Epithelial cell of proximal tubule (primary cell): Measurements from ENCODE around the gene RNF157. TPM values are rescaled to one million over a fixed set of nuclear protein-coding genes. Genes with fewer than 3 reads are reported as not detected.
A peak's percentile ranks its signal among the peaks of the same experiment; 100 is the strongest.

Experiments used
- DNase-seq: peaks from one replicate; pipeline ENCODE4 v3.0.0-alpha.2; 2011; ENCODE audit warnings: low read depth
- H3K4me3 ChIP-seq: 2 replicates; pipeline ENCODE4 v1.5.1; 2011; ENCODE audit warnings: low read depth, mild to moderate bottlenecking, low read length
- CTCF ChIP-seq: conservative IDR thresholded peaks from 2 replicates; pipeline ENCODE4 v1.5.1; 2012; ENCODE audit warnings: low read depth, mild to moderate bottlenecking, low read length
- total RNA-seq: library from RNA; depleted of rRNA; stranded (reverse); fragments of >200 nt; gene quantifications from 2 replicates; pipeline ENCODE4 v1.2.3, GENCODE V29; 2015

RNF157 gene
- total RNA-seq, 1 donor from 2014 or later: 10.0 TPM

DNA sequence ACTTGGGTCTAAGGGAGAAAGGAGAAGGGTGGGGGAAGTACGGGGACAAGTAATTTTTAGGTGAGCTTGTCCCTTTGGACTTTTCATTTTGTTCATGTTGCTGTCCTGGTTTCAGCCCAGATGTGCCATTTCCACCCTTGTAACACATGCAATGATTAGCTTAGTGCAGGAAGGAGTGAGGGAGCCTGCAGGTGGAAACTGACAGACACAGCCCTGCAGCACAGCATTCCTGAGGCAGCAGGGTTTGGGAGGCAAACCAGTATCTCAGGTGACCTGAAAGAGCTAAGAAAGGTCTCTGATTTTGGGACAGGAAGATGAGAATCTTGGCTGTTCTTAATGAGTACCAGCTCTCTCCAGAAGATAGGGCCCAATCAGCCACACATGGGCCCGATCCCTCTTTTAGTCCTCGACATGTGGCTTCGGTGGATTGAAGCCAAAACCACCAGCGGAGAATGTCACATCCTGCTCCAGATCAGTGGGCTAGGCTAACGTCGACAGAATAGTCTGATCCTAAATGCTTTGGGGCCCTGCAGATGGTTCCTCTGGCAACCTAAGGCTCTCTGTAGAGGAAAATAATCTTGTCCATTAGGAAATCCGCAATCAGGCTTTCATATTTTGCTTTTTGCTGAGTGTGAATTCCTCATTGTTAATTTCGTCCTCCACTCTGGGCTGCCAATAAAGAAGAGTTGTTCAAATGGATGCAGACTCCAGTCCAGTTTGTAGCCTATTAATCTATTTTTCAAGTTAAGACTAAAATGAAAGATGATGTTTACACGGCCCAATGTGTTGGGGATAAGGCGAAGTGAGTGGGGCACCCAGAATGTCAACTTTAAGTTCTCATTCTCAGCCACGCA is 3.8 kb upstream of the RNF157 start:
- no peak overlapping the region for H3K4me3 ChIP-seq
- DNase-seq: no peak
- TF ChIP-seq CTCF: no peak

- TF ChIP-seq CTCF: no peak
- H3K4me3 ChIP-seq: no peak overlapping the region
- no peak for DNase-seq
These were observed 1.5 kb upstream of the RNF157 start for GRCh38 chr17:76241691-76242255.

DNA sequence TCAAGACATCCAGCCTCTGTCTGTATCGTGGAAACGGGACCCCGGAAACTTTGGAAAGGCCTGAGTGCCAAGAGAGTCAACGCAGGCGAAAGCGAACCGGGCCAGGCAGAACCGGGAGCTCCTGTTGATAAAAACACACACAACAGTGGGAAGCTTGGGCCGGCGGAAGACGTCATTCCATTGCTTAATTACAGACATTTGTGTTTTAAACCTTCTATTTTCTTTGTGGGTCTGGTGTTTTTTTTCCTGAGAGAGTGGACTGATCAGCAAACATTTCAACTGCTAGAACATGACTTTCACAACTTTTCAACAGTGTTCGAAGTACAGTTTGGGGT is 878 bp upstream of the RNF157 start:
- no peak for DNase-seq
- no peak for TF ChIP-seq CTCF
- H3K4me3 ChIP-seq: peak overlapping the region; percentile 80

- DNase-seq: no peak
- peak overlapping the region; percentile 65 for H3K4me3 ChIP-seq
- no peak for TF ChIP-seq CTCF
These were observed 587 bp downstream of the RNF157 start for GRCh38 chr17:76239538-76240274.

- peak overlapping the region; percentile 65 for H3K4me3 ChIP-seq
- no peak for DNase-seq
- TF ChIP-seq CTCF: no peak
These were observed 1.3 kb downstream of the RNF157 start for GRCh38 chr17:76238847-76239537.

DNA sequence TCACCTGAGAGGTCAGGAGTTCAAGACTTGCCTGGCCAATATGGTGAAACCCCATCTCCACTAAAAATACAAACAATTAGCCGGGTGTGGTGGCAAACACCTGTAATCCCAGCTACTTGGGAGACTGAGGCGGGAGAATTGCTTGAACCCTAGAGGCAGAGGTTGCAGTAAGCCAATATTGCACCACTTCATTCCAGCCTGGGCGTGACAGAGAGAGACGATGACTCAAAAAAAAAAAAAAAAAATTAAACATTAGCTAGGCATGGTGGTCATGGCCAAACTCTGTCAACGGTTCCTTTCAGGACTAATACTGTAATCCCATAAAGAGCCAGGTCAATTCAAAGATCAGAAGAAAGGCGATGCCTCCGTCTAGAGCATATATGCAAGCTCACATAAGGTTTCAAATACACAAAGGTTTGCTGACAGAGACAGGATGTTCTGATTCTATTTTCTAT is 2.4 kb downstream of the RNF157 start:
- no peak for DNase-seq
- no peak for TF ChIP-seq CTCF
- H3K4me3 ChIP-seq: no peak overlapping the region
